ENCODE results near the gene AIFM1. TPM values are rescaled to one million over a fixed set of nuclear protein-coding genes. Genes with fewer than 3 reads are reported as not detected.
A peak's percentile ranks its signal among the peaks of the same experiment; 100 is the strongest.

AIFM1 gene
- total RNA-seq, 1 donor from 2014 or later = 47.7 TPM

GRCh38 chrX:130174937-130175336 lies 9.3 kb upstream of the AIFM1 start:
- no peak overlapping the region for H3K4me3 Mint-ChIP-seq
- peaks cover 2% of the 10 kb centered on the region for H3K27me3 Mint-ChIP-seq (ENCODE audit: insufficient read depth, low read depth)
- Histone ChIP-seq H3K4me3 (no peak overlapping the region), H3K79me2 (ENCODE audit: low read depth) (no peaks in the 10 kb centered on the region), H3F3A (ENCODE audit: low read depth) (no peaks in the 10 kb centered on the region), H3K36me3 (no peaks in the 10 kb centered on the region), H4K20me1 (ENCODE audit: low read depth) (no peaks in the 10 kb centered on the region), H2AFZ (replicated peaks) (no peak overlapping the region), H3K4me1 (peaks cover 10% of the 10 kb centered on the region), H3K27ac (no peak overlapping the region), H3K27me3 (peaks cover 17% of the 10 kb centered on the region), H3K4me2 (no peak overlapping the region), H3K9ac (no peak overlapping the region), H3K9me3 (ENCODE audit: low read depth) (no peaks in the 10 kb centered on the region)
- peaks cover 43% of the 10 kb centered on the region for H3K4me1 Mint-ChIP-seq
- H3K27ac Mint-ChIP-seq = no peak overlapping the region
- no peak for TF ChIP-seq EZH2phosphoT487 (IDR thresholded peaks at IDR 0.05)
- no peak for TF ChIP-seq CTCF (IDR thresholded peaks at IDR 0.05)
- TF ChIP-seq EZH2 (IDR thresholded peaks at IDR 0.05) = no peak
- no peaks in the 10 kb centered on the region for H3K9me3 Mint-ChIP-seq
- DNase-seq (ENCODE audit: low spot score) = no peak
- H3K36me3 Mint-ChIP-seq = peaks cover 2% of the 10 kb centered on the region

GRCh38 chrX:130174045-130174704 lies 8.5 kb upstream of the AIFM1 start:
- Histone ChIP-seq H3K27me3 (peaks cover 17% of the 10 kb centered on the region), H4K20me1 (ENCODE audit: low read depth) (no peaks in the 10 kb centered on the region), H3F3A (ENCODE audit: low read depth) (no peaks in the 10 kb centered on the region), H3K9me3 (ENCODE audit: low read depth) (no peaks in the 10 kb centered on the region), H3K36me3 (no peaks in the 10 kb centered on the region), H3K9ac (no peak overlapping the region), H3K4me1 (peaks cover 10% of the 10 kb centered on the region), H3K4me3 (no peak overlapping the region), H3K27ac (no peak overlapping the region), H3K4me2 (no peak overlapping the region), H2AFZ (replicated peaks) (no peak overlapping the region), H3K79me2 (ENCODE audit: low read depth) (no peaks in the 10 kb centered on the region)
- H3K27ac Mint-ChIP-seq = peak overlapping the region; percentile 61
- no peaks in the 10 kb centered on the region for H3K9me3 Mint-ChIP-seq
- H3K4me1 Mint-ChIP-seq = peaks cover 43% of the 10 kb centered on the region
- no peak overlapping the region for H3K4me3 Mint-ChIP-seq
- TF ChIP-seq CTCF (IDR thresholded peaks at IDR 0.05) = no peak
- no peak for TF ChIP-seq EZH2phosphoT487 (IDR thresholded peaks at IDR 0.05)
- TF ChIP-seq EZH2 (IDR thresholded peaks at IDR 0.05) = no peak
- peaks cover 2% of the 10 kb centered on the region for H3K27me3 Mint-ChIP-seq (ENCODE audit: insufficient read depth, low read depth)
- no peak for DNase-seq (ENCODE audit: low spot score)
- H3K36me3 Mint-ChIP-seq = peaks cover 2% of the 10 kb centered on the region

GRCh38 chrX:130173190-130173895 lies 7.7 kb upstream of the AIFM1 start:
- H3K9ac ChIP-seq = no peak overlapping the region
- H3K4me1 ChIP-seq = peaks cover 10% of the 10 kb centered on the region
- no peak overlapping the region for H2AFZ ChIP-seq (replicated peaks)
- no peaks in the 10 kb centered on the region for H3K36me3 ChIP-seq
- H3K27ac ChIP-seq = no peak overlapping the region
- Mint-ChIP-seq H3K27me3 (ENCODE audit: insufficient read depth, low read depth) (peaks cover 2% of the 10 kb centered on the region), H3K4me1 (peaks cover 43% of the 10 kb centered on the region), H3K27ac (peak overlapping the region; percentile 65), H3K4me3 (peak overlapping the region; percentile 93), H3K36me3 (peaks cover 2% of the 10 kb centered on the region), H3K9me3 (no peaks in the 10 kb centered on the region)
- H3K9me3 ChIP-seq (ENCODE audit: low read depth) = no peaks in the 10 kb centered on the region
- no peaks in the 10 kb centered on the region for H3K79me2 ChIP-seq (ENCODE audit: low read depth)
- peak overlapping the region; percentile 85 for H3K4me2 ChIP-seq
- no peak for DNase-seq (ENCODE audit: low spot score)
- no peak overlapping the region for H3K4me3 ChIP-seq
- TF ChIP-seq EZH2 (IDR thresholded peaks at IDR 0.05) (no peak), CTCF (IDR thresholded peaks at IDR 0.05) (no peak), EZH2phosphoT487 (IDR thresholded peaks at IDR 0.05) (no peak)
- no peaks in the 10 kb centered on the region for H3F3A ChIP-seq (ENCODE audit: low read depth)
- peaks cover 17% of the 10 kb centered on the region for H3K27me3 ChIP-seq
- H4K20me1 ChIP-seq (ENCODE audit: low read depth) = no peaks in the 10 kb centered on the region
